Urinary bladder (tissue), 4 donors: ENCODE results near the gene FRMD4B. TPM values are rescaled to one million over a fixed set of nuclear protein-coding genes. Genes with fewer than 3 reads are reported as not detected.

ENCODE experiments used
- DNase-seq: peaks from one replicate; pipeline ENCODE4 v3.0.0-alpha.2; 2015; ENCODE audit errors: extremely low spot score
- H3K27ac ChIP-seq: one replicate; pipeline ENCODE4 v1.5.1; 2013; ENCODE audit warnings: low read depth, mild to moderate bottlenecking, moderate library complexity
- H3K36me3 ChIP-seq: one replicate; pipeline ENCODE4 v1.6.1; 2013; ENCODE audit warnings: mild to moderate bottlenecking, moderate library complexity; ENCODE audit not compliant: insufficient read depth
- H3K4me1 ChIP-seq: one replicate; pipeline ENCODE4 v1.6.1; 2013; ENCODE audit warnings: mild to moderate bottlenecking, moderate library complexity; ENCODE audit not compliant: insufficient read depth
- H3K4me3 ChIP-seq: one replicate; pipeline ENCODE4 v1.5.1; 2013; ENCODE audit warnings: low read depth, low read length
- WGBS: extraction: QIAGEN DNeasy Blood & Tissue Kit; methylation state at CpG from one replicate; pipeline ENCODE4 v1.1.7; 2013; 5-methylcytosine and 5-hydroxymethylcytosine counted together
- polyA plus RNA-seq: library from polyadenylated mRNA; stranded (reverse); fragments of 200-250 nt; gene quantifications from one replicate; pipeline ENCODE4 v1.2.3, GENCODE V29; 2013
- total RNA-seq: library from RNA; depleted of rRNA; stranded (reverse); fragments of >200 nt; gene quantifications from one replicate; pipeline ENCODE4 v1.2.3, GENCODE V29; 2014
- donor health status: healthy with polysubstance abuse.
- donor health status: healthy.

The FRMD4B gene
- total and polyA plus RNA-seq, 2 donors: 5.9 to 39.1 TPM

DNA sequence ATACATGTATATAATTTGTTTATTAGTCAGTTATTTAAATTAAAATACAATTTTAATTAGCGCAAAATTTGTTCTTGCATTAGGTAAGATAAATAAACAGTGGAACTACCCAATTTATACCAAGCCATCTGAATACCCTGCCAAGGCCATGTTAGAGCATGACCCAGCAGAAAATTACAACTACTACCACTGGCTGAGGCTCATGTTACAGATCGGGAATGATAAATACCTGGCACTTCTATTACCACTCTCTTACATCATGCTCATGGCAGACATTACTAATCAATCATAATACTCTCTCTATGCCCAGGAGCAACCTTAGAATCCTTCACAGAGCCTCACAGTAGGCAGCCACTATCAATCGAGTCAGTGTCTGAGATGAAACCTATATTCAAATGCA lies 242.3 kb downstream of the FRMD4B start:
- no peaks in the 10 kb centered on the region for H3K36me3 ChIP-seq
- WGBS: 89% methylated on average over 3 of the region's 3 CpGs
- no peak overlapping the region for H3K27ac ChIP-seq
- no peak overlapping the region for H3K4me3 ChIP-seq
- DNase-seq: no peak
- no peaks in the 10 kb centered on the region for H3K4me1 ChIP-seq

DNA sequence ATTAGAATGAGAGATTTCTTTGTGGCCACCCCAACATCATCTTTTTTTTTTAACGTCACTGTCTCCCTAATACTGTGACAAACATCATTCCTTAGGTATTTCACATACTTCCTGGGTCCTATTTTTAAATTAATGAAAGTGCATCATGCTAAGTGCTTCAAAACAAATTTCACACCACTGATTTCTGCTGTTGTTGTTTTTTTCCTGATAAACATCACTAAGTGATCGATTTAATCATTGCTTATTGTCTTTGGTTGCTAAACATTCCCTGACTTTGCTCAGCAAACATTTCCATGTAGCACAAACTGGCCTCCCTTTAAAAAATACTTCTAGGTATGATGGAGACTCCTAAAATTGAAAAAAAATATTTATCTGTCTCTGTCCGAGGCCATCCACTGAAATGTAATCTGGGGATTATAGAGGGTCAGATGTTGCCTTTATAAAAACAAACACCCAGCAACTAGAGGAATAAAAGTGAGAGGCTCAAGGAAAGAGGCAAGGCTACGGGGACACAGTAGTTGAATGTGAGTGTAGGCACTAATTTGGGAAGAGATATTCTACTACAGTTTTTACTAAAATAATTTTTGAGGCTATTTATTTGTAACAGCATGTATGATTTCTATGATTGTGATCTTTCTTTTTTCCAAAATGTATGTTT lies 243.0 kb downstream of the FRMD4B start:
- H3K4me3 ChIP-seq: no peak overlapping the region
- 58% methylated on average over 4 of the region's 4 CpGs for WGBS
- no peak overlapping the region for H3K27ac ChIP-seq

DNA sequence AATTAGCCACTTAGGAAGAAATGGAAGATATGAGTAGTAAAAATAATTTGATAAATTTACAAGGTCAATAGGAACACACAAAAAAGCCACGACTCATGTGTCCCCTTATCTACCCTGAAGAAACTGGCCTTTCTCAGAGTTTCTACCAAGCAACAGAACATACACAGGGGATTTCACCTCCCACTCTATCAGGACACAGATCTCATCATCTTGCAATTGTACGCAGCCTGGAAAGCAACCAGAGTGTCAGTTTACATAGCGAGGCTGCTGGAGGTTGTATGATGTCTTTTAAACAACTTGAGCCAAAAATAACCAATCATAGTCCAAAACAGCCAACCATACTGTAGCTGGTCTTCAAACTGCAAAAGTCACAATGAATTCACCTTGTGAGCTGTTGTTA lies 243.8 kb downstream of the FRMD4B start:
- DNase-seq: no peak

More for the DNA sequence above, 243.0 kb downstream of the FRMD4B start:
- no peak for DNase-seq
- Histone ChIP-seq H3K4me1 (no peaks in the 10 kb centered on the region), H3K36me3 (no peaks in the 10 kb centered on the region)

DNA sequence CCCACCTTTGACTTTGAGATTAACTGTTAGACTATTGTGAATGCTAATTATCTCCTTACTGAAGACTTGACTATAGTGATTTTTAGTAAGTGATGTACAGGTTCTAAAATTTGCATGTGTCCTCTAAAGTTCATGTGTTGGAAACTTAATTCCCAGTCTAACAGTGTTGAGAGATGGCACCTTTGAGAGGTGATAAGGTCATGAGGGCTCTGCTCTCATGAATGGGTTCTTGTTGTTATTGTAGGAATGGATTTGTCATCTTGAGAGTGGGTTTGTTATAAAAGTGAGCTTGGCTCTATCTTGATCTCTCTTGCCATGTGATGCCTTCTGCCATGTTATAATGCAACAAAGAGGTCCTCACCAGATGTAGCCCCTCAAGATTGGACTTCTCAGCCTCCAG lies 244.6 kb downstream of the FRMD4B start:
- no peak for DNase-seq
- Histone ChIP-seq H3K27ac (no peak overlapping the region), H3K4me3 (no peak overlapping the region), H3K4me1 (no peaks in the 10 kb centered on the region), H3K36me3 (no peaks in the 10 kb centered on the region)

More for the DNA sequence above, 243.8 kb downstream of the FRMD4B start:
- WGBS: 20% methylated on average over 3 of the region's 3 CpGs
- Histone ChIP-seq H3K27ac (no peak overlapping the region), H3K4me3 (no peak overlapping the region), H3K4me1 (no peaks in the 10 kb centered on the region), H3K36me3 (no peaks in the 10 kb centered on the region)

DNA sequence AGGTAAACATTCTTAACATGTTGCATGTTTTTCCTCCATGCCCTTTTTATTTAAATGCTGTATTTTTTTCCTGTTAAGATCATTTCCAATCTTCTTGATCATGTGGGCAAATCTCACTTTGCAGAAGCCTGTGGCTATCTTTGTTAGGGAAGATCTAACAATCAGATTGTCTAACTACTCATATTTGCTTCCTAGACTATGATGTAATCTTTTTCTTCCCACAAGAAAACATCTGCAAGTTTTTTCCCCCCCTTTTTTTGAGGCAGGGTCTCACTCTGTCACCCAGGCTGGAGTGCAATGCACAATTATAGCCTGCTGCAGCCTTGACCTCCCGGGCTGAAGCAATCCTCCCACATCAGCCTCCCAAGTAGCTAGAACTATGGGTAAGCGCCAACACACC lies 248.5 kb downstream of the FRMD4B start:
- H3K36me3 ChIP-seq: no peaks in the 10 kb centered on the region
- no peak for DNase-seq
- no peak overlapping the region for H3K4me3 ChIP-seq
- no peaks in the 10 kb centered on the region for H3K4me1 ChIP-seq
- WGBS: 87% methylated on average over 2 of the region's 2 CpGs
- no peak overlapping the region for H3K27ac ChIP-seq

DNA sequence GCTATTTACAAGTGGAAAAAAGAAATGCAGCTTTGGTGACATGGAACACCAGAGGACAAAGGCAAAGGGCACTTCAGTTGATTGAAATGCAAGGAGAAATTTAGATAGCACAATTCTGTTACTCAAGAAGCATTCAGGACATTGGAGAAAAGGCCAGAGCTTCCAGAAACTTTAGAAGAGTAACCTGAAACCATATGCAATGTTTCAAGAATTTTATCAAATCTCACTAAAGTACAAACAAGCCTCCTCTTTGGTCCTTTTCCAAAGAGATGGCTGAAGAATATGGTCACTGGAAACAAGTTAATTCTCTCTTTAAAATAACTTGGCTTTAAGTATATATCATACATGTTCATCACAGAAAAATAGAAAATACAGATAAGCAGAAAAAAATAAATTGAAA lies 248.9 kb downstream of the FRMD4B start:
- no peak for DNase-seq
- no peak overlapping the region for H3K27ac ChIP-seq
- no peaks in the 10 kb centered on the region for H3K4me1 ChIP-seq
- H3K36me3 ChIP-seq: no peaks in the 10 kb centered on the region
- no peak overlapping the region for H3K4me3 ChIP-seq

DNA sequence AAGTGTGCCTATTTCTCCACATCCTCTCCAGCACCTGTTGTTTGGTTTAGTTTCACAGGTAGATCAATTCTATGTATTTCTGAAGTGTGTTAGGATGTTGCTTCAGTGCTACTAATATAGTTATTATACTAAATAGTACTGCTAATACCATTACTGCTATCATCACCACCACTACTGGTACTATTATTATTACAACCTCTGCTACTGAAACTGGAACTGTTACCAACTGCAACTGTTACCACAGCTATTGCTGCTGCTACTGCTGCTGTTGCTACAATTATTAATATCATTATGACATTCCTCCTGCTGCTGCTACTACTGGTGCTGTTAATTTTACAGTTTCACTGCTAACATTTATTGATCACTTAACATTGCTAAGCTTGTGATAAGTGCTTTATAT lies 255.2 kb downstream of the FRMD4B start:
- Histone ChIP-seq H3K27ac (no peak overlapping the region), H3K4me1 (no peaks in the 10 kb centered on the region), H3K36me3 (no peaks in the 10 kb centered on the region), H3K4me3 (no peak overlapping the region)
- no peak for DNase-seq

DNA sequence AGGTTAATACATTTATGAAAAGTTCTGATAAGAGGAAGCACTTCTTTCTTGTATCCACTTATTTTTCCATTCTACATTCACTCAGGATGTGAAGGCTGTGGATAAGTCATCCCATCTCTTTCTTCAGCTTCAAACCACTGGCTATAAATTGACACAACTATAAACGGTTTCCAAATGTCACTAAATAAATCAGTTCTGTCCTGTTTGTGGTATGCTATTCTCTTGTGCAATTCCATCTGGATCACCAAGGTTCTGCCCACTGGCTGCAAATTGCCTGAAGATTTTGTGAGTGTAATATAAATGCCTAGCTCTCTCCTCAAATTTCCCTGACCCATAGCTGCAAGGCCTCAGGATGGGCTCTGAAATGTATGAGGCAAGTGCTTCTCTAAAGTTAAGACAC lies 256.4 kb downstream of the FRMD4B start:
- Histone ChIP-seq H3K36me3 (no peaks in the 10 kb centered on the region), H3K4me1 (no peaks in the 10 kb centered on the region), H3K4me3 (no peak overlapping the region), H3K27ac (no peak overlapping the region)
- 29% methylated on average over 1 of the region's 1 CpG for WGBS
- DNase-seq: no peak

DNA sequence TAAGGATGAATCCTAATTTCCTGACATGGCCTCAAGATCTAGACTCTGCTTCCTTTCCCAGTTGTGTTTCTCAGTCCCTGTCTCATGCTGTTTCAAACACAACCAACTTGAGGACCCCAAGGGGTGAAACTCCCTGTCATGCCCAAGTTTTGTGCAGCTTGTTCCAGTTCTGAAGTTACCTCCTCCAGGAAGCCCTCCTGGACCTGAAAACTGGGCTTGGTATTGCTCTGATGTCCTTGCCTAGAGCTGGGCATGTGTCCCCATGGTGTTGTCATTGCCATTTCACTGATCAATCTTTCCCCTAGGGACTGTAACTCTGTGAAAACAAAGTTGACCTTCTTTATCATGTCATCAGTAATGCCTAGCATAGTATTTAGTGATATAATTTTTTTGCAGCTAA lies 257.4 kb downstream of the FRMD4B start:
- no peaks in the 10 kb centered on the region for H3K4me1 ChIP-seq
- DNase-seq: no peak
- H3K27ac ChIP-seq: no peak overlapping the region
- H3K36me3 ChIP-seq: no peaks in the 10 kb centered on the region
- H3K4me3 ChIP-seq: no peak overlapping the region

DNA sequence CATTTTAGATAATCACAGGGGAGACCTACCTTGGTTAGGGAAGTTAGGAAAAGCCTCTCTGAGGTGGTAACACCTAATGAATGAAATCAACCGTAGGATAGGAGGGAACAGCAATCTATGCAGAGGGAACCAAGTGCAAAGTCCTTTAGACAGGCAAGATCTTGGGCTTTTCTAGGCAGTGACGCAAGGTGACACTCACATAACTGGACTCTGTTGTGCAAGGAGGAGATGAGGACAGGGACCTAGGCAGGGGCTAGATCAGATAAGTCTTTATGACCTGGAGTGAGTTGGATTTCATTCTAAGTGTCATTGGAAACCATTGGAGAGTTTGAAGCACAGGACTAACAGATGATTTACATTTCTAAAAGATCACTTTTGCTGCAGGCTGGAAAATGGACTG lies 258.9 kb downstream of the FRMD4B start:
- no peak for DNase-seq
- H3K4me3 ChIP-seq: no peak overlapping the region
- no peaks in the 10 kb centered on the region for H3K36me3 ChIP-seq
- H3K4me1 ChIP-seq: no peaks in the 10 kb centered on the region
- 92% methylated on average over 2 of the region's 2 CpGs for WGBS
- no peak overlapping the region for H3K27ac ChIP-seq

DNA sequence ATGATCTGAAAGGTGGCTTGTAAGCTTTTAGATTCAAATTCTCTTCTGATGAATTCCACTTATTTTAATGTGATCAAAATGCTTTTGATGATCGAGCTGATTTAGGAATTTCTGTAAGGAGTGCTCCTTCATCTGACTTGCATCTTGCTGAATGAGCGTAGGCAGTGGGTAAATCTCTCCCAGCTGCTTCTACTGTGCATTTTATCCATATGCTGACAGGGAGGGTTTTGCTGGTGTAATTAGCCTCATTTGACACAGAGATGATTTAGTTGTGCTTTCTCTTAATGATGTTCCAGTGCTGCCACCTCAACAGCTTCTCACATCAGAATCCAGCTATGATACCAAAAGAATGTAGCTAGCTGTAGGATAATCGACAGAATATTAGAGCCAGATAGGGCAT lies 259.7 kb downstream of the FRMD4B start:
- WGBS: 74% methylated on average over 3 of the region's 3 CpGs
- H3K27ac ChIP-seq: no peak overlapping the region
- no peaks in the 10 kb centered on the region for H3K36me3 ChIP-seq
- DNase-seq: no peak
- H3K4me1 ChIP-seq: no peaks in the 10 kb centered on the region
- H3K4me3 ChIP-seq: no peak overlapping the region

DNA sequence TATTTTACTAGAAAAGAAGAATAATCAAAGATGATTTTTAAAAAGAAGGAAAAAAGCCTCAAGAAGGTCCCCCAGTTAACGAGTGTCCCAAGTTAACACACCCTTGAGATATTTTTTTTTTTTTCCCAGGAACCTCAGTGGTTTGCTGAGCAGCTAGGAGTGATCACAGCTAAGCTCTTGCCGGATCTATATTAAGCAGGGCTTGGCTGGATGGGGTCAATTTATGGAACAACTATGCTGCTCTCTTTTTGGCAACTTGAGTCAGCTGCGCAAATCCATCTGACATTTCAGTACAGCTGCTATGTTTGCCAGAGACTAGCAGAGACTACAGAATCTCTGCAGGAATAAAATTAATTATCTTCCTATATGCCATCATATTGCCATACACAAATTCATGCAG lies 263.5 kb downstream of the FRMD4B start, which contains the start of gene LMOD3:
Gene LMOD3, minus strand, starts transcription at position 193 of the 400 bp plus-strand sequence. CDS start 209 bp downstream, outside the sequence.
- no peak for DNase-seq
- Histone ChIP-seq H3K27ac (no peak within 1 kb of the TSS), H3K4me1 (no peaks in the 10 kb centered on the region), H3K4me3 (no peak within 1 kb of the TSS), H3K36me3 (no peaks in the 10 kb centered on the region)
- WGBS: 39% methylated on average over 3 of the region's 3 CpGs

DNA sequence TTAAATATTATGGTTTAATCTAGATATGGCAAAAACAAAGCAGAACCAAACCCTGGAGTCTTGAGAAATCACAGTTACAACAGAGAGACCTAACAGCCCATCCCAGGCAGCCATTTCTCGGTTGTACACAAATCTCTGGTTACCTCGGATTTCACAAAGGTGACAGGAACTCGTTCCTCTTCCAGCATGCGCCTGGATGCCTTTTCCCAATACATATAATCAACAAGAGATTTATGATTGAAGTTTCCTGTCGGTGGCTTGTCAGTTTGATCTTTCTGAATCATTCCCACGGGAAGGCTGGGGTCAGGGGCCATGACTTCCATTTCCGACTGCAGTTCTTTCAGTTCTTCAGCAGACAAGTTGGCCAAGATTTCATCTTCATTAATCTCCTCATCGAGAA lies 263.9 kb downstream of the FRMD4B start:
- H3K4me1 ChIP-seq: no peaks in the 10 kb centered on the region
- 43% methylated on average over 8 of the region's 8 CpGs for WGBS
- DNase-seq: no peak
- H3K36me3 ChIP-seq: no peaks in the 10 kb centered on the region
- H3K4me3 ChIP-seq: no peak overlapping the region
- no peak overlapping the region for H3K27ac ChIP-seq

DNA sequence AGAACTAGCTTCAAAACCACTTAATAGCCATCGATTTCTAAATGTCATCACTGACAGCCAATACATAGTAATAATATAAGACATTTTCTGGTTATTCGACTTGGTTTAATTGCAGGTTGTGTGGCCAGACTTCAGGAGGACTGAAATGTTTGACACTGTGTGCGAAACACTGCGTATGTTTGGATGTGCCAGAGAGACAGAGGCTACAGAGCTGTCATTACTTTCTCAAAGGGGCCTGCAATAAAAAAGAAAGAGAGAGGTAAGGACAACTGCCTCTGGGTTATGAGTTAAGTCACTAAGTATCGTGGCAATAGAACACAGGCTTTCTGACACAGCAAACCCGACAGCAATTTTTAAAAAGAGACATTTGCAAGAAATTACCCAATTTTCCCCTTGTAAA lies 264.4 kb downstream of the FRMD4B start:
- Histone ChIP-seq H3K4me1 (no peaks in the 10 kb centered on the region), H3K27ac (no peak overlapping the region), H3K36me3 (no peaks in the 10 kb centered on the region), H3K4me3 (no peak overlapping the region)
- no peak for DNase-seq
- 73% methylated on average over 6 of the region's 6 CpGs for WGBS

DNA sequence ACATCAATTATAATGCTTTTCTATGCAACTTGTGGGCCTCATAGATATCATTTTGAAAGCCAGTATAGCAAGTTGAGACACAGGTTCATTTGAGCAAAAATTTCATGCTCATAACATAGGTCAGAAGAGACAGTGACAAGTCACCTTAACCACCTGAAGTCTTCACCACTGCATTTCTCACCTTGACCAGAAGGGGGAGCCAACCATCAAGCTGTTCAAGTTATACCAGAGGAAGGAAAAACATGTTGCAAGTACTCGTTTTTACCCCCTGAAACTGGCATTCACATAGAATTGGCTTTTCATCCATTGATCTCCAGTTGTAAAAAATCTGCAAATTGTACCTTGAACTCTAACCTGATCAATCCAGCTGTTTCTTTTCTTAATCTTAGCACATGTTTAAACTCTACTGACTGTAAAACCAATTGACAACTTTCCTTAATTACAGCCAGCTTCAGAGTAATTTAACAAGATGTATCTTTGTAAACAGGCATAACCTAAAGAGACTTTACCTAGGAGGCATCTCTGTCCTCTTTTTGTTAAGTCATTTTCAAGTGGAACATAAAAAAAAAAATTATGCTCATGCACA lies 264.9 kb downstream of the FRMD4B start:
- peak; percentile 49 for DNase-seq
- no peaks in the 10 kb centered on the region for H3K4me1 ChIP-seq
- WGBS: 8% methylated on average over 1 of the region's 1 CpG
- H3K27ac ChIP-seq: no peak overlapping the region
- H3K36me3 ChIP-seq: no peaks in the 10 kb centered on the region
- H3K4me3 ChIP-seq: no peak overlapping the region
